GM19372 (cell line): Measurements from ENCODE around the gene PRKCE.

Source experiments
- ATAC-seq: cut with Tn5 transposase; IDR thresholded peaks from one replicate; pipeline ENCODE4 v1.9.1; 2021; ENCODE audit warnings: mild to moderate bottlenecking, low read depth, moderate library complexity; ENCODE audit not compliant: unreplicated experiment

Gene PRKCE

GRCh38 chr2:46164529-46165301 is 513.2 kb downstream of the PRKCE start:
- no peak for ATAC-seq

GRCh38 chr2:46165916-46166315 is 514.4 kb downstream of the PRKCE start:
- no peak for ATAC-seq

- no peak for ATAC-seq
These were observed 515.9 kb downstream of the PRKCE start for GRCh38 chr2:46167406-46167805.

GRCh38 chr2:46167924-46168323 is 516.4 kb downstream of the PRKCE start:
- no peak for ATAC-seq

GRCh38 chr2:46169467-46169866 is 518.0 kb downstream of the PRKCE start:
- ATAC-seq, result no peak

- ATAC-seq, result no peak
These were observed 518.6 kb downstream of the PRKCE start for GRCh38 chr2:46170026-46170425.

GRCh38 chr2:46170611-46171350 is 519.3 kb downstream of the PRKCE start:
- no peak for ATAC-seq

- no peak for ATAC-seq
These were observed 520.0 kb downstream of the PRKCE start for GRCh38 chr2:46171411-46171953.

GRCh38 chr2:46171996-46172546 is 520.6 kb downstream of the PRKCE start:
- no peak for ATAC-seq

- no peak for ATAC-seq
These were observed 521.6 kb downstream of the PRKCE start for GRCh38 chr2:46173030-46173429.

- no peak for ATAC-seq
These were observed 522.3 kb downstream of the PRKCE start for GRCh38 chr2:46173636-46174250.

GRCh38 chr2:46174345-46175170 is 523.1 kb downstream of the PRKCE start:
- no peak for ATAC-seq

- ATAC-seq, result no peak
These were observed 523.9 kb downstream of the PRKCE start for GRCh38 chr2:46175419-46175818.

- ATAC-seq, result no peak
These were observed 526.1 kb downstream of the PRKCE start for GRCh38 chr2:46177461-46178089.

- no peak for ATAC-seq
These were observed 527.7 kb downstream of the PRKCE start for GRCh38 chr2:46179037-46179621.

GRCh38 chr2:46180189-46180588 is 528.7 kb downstream of the PRKCE start:
- ATAC-seq, result no peak

- ATAC-seq, result no peak
These were observed 529.8 kb downstream of the PRKCE start for GRCh38 chr2:46181306-46181705.

- ATAC-seq, result no peak
These were observed 530.5 kb downstream of the PRKCE start for GRCh38 chr2:46181789-46182530.

- no peak for ATAC-seq
These were observed 532.0 kb downstream of the PRKCE start for GRCh38 chr2:46183426-46183825.
